Bronchial epithelial cell (primary cell): ENCODE results near the gene SMTNL1. TPM values are rescaled to one million over a fixed set of nuclear protein-coding genes. Genes with fewer than 3 reads are reported as not detected.

Experiments
- DNase-seq: peaks from one replicate; pipeline ENCODE4 v3.0.0-alpha.2; 2010; ENCODE audit warnings: low read depth
- FAIRE-seq: peaks from 2 replicates; lab custom pipeline; 2011; peaks lifted over from hg19 to GRCh38; lab: Jason Lieb, UNC
- H3K27me3 ChIP-seq: 2 replicates; pipeline ENCODE4 v1.5.1; 2011; ENCODE audit warnings: low read length; ENCODE audit not compliant: control insufficient read depth, insufficient read depth
- H3K36me3 ChIP-seq: 2 replicates; pipeline ENCODE4 v1.5.1; 2011; ENCODE audit warnings: low read length; ENCODE audit not compliant: control insufficient read depth, insufficient read depth
- H3K4me3 ChIP-seq: 2 replicates; pipeline ENCODE4 v1.5.1; 2011; ENCODE audit warnings: mild to moderate bottlenecking, low read depth, low read length, control low read depth
- total RNA-seq: library from RNA; depleted of rRNA; stranded (reverse); fragments of >200 nt; gene quantifications from 2 replicates; pipeline ENCODE4 v1.2.1, GENCODE V29; 2014
- TF ChIP-seq, protein P1 (sequence below): IDR thresholded peaks from 2 replicates; pipeline ENCODE4 v1.5.1; 2011; ENCODE audit warnings: mild to moderate bottlenecking, moderate library complexity, low read length, control low read depth, inconsistent platforms; ENCODE audit not compliant: insufficient read depth, severe bottlenecking

The SMTNL1 gene
- total RNA-seq, 1 donor from 2014 or later = not detected

DNA sequence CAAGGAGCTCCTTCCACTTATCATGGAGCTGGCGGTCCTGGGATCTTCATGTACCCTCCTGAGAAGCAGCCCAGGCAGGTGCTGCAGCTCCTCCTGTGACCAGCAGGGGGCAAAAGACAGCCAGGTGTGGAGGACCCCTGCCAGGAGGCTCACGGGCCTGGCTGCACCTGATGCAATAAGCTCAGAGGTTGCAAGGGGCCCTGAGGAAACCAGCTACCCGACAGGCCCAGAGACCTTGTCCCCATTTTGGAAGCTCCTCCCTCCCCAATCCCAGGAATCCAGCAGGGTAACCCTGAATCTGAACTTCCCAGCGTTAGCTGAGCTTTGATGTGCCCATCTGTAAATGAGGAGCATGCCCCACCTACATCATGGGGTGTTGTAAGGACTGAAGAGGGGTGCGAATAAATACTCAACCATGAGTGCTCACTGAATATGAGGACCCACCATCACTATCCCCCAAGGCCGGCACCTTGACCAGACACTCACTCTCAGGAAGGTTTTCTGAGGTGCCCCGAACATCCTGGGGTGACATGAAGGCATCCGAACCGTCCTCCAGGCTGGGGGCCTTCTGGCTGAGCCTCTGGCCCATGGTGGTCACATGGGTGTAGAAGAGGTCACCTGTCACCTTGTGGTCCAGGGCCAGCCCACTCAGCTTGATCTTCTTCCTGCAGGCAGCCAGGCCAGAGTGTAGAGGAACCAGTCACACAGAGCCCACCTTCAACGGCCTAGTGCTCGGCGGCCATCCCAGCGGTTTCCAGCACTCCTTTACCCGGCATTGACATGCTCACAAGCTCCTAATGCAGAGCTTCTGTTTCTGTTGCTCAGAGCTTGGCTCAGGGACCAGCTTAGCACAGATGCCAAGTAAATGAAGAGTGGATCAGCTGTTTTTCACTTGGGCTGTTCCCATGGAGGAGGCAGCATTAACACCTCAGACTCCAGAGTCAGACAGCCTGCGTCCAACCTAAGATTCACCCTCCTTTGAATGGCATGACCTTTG, 43.6 kb upstream of the SMTNL1 start:
- FAIRE-seq = no peak
- DNase-seq = peak; percentile 50
- peaks cover 2% of the 10 kb centered on the region for H3K27me3 ChIP-seq
- TF ChIP-seq, protein P1, sequence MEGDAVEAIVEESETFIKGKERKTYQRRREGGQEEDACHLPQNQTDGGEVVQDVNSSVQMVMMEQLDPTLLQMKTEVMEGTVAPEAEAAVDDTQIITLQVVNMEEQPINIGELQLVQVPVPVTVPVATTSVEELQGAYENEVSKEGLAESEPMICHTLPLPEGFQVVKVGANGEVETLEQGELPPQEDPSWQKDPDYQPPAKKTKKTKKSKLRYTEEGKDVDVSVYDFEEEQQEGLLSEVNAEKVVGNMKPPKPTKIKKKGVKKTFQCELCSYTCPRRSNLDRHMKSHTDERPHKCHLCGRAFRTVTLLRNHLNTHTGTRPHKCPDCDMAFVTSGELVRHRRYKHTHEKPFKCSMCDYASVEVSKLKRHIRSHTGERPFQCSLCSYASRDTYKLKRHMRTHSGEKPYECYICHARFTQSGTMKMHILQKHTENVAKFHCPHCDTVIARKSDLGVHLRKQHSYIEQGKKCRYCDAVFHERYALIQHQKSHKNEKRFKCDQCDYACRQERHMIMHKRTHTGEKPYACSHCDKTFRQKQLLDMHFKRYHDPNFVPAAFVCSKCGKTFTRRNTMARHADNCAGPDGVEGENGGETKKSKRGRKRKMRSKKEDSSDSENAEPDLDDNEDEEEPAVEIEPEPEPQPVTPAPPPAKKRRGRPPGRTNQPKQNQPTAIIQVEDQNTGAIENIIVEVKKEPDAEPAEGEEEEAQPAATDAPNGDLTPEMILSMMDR = peak; percentile 92
- H3K4me3 ChIP-seq = no peak overlapping the region
- no peaks in the 10 kb centered on the region for H3K36me3 ChIP-seq

DNA sequence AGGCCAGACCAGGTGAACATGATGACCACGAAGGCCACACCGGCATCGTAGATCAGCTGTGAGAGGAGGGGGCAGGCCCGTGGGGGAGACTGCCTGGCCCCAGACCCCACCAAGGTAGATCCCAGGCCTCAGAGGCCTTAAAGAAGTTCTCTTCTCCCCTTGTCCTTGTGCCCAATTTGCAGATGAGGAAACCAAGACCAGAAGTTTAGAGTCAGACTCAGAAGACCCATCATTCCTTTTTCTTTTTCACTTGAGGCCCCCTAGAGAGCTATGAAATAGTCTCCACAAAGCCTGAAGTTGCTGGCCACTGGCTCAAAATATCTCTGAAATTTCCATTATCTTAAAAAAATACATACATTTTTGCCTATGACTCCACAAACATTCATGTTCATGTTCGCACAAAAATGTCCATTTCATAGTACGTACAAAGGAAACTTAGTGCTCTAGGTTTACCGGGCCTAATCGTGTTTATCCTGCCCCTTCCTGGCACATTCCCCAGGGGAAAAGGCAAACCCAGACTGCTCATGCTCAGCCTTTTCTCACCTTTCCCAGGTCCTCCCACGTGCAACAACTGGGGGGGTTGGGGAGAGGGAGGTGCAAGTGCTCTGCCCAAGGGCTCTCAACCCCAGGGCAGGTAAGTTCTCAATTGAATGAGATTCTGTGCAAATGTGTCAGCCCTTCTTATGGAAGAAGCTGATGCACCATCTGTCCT, 41.1 kb upstream of the SMTNL1 start:
- DNase-seq = no peak
- no peak for FAIRE-seq
- H3K4me3 ChIP-seq = no peak overlapping the region
- no peaks in the 10 kb centered on the region for H3K36me3 ChIP-seq
- TF ChIP-seq, protein P1 = no peak
- no peaks in the 10 kb centered on the region for H3K27me3 ChIP-seq

DNA sequence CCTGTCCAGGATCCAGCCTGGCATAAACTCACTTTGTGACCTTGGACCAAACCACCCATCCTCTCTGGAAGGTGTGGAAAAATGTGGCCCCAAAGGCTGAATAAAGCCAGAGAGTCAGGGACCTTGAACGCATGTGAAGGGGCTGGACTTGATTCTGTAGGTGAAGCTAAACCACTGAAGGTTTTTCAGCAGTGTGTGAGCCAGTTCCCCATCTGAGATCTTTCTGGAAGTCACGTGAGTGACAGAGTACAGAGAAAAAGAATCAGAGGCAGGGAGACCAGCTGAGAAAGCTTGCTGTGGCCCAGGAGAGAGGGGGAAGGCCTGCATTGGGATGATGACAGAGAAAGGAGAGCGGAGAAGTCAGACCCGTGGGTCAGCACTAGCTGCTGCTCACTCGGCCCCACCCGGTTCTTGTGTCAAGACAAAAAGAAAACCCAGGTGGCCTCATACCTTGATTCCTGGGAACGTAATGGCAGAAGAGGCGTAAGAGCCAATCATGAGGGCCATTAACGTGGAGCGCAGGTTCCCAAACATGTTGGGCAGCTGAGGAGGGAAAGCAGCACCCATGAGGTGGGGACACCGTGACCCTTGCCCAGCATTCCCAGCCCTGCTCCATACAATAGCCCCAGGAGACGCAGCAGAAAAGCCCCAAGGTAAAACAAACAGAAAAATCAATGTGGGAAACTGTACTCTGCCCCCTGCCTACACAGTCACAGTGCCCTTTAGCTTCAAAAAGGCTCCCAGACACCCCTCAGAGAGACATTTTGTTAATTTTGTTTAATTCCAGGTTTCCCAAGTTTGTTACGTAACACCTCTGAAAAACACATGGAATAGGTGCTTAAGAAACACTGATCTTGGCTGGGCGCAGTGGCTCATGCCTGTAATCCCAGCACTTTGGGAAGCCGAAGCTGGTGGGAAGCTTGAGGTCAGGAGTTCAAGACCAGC, 39.8 kb upstream of the SMTNL1 start:
- H3K36me3 ChIP-seq = no peaks in the 10 kb centered on the region
- no peak for DNase-seq
- TF ChIP-seq, protein P1 = no peak
- no peak overlapping the region for H3K4me3 ChIP-seq
- no peaks in the 10 kb centered on the region for H3K27me3 ChIP-seq
- FAIRE-seq = no peak

DNA sequence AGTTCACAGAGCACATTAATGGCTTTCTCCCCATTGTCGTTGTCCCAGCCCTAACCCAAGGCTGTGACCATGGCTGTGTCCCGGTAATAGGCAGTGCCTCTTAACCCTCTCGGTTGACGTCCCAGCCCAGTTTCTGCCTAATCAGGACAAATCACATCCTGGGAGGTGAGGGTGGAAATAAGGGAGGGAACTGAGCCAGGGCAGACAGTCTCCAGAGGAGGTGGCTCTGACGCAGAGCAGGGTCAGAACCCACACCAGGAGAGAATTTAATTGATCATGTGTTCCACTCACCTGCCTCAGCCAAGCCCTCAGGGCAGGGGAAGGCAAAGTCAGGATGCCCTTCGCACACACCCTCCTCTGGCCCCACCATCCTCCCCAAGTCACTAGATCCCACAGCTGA, 38.9 kb upstream of the SMTNL1 start:
- no peak for DNase-seq
- Histone ChIP-seq H3K27me3 (no peaks in the 10 kb centered on the region), H3K36me3 (no peaks in the 10 kb centered on the region), H3K4me3 (no peak overlapping the region)
- TF ChIP-seq, protein P1 = no peak
- no peak for FAIRE-seq

DNA sequence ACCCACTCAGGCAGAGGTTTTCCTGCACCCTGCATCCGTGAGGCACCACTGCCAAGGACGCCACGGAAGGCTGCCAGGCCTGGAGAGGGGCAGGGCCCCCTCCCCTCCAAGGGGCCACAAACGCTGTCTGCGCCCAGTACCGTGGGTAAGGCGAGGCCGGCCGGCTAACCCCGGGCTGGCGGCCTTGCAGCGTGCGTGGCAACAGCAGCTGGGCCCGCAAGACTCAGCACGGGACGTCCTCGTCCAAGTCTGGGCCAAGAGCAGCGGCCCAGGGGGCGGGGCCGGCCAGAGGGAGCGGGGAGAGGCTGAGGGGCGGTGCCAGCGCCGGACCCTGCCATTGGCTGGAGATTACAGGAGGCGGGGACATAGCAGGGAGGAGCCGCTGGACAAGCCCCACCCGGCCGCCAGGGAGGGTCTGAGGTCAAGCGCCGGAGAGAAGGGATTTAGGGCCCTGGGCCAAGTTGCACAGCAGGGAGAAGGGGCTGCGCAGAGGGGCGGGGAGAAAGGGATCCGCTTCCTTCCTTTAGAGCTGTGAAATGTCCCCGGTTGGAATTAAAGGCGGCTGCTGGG, 37.9 kb upstream of the SMTNL1 start:
- peak overlapping the region; percentile 28 for H3K4me3 ChIP-seq
- FAIRE-seq = no peak
- H3K27me3 ChIP-seq = no peaks in the 10 kb centered on the region
- H3K36me3 ChIP-seq = no peaks in the 10 kb centered on the region
- TF ChIP-seq, protein P1 = no peak
- DNase-seq = peak; percentile 69
